Measurements from ENCODE around the gene PREP.

DNA sequence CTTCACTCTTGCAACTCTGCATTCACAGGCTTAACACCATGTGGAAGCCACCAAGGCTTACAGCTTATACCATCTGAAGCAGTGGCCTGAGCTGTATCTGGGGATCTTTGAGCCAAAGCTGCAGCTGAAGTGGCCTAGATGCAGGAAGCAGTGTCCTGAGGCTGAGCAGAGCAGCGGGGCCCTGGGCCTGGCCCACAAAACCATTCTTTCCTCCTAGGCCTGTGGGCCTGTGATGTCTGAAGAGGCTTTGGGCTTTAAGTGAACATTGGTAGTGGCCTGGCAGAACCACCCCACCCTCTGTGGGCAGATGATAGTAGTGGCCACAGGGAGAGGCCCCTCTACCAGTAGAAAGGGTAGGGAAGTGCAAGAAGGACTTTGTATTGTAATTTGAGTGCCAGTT, 6.9 kb upstream of the PREP start:
- no peak for TF ChIP-seq CTCF (IDR thresholded peaks at IDR 0.05; ENCODE audit: insufficient read depth, low read length)
- no peak for TF ChIP-seq GABPA (IDR thresholded peaks at IDR 0.05; ENCODE audit: low read depth)
- no peak for TF ChIP-seq SPI1 (IDR thresholded peaks at IDR 0.05; ENCODE audit: borderline replicate concordance, low read depth)
